H9 (cell line): ENCODE data around the gene ZBTB43. TPM values are rescaled to one million over a fixed set of nuclear protein-coding genes. Genes with fewer than 3 reads are reported as not detected.

Source experiments
- DNase-seq: peaks from one replicate; pipeline ENCODE4 v3.0.0-alpha.2; 2017
- H2AFZ ChIP-seq: one replicate; pipeline ENCODE4 v1.6.1; 2013; ENCODE audit warnings: mild to moderate bottlenecking, low read length, control low read depth, moderate library complexity
- H2AK5ac ChIP-seq: 2 replicates; pipeline ENCODE4 v1.6.1; 2013; ENCODE audit warnings: low read length, control low read depth, mixed read lengths; ENCODE audit not compliant: insufficient read length
- H2BK120ac ChIP-seq: one replicate; pipeline ENCODE4 v1.6.1; 2013; ENCODE audit warnings: low read depth, mild to moderate bottlenecking, low read length, control low read depth, inconsistent platforms; ENCODE audit not compliant: poor library complexity, severe bottlenecking
- H2BK12ac ChIP-seq: 2 replicates; pipeline ENCODE4 v1.6.1; 2013; ENCODE audit warnings: low read length, control low read depth, mixed read lengths, low read depth; ENCODE audit not compliant: insufficient read length
- H2BK15ac ChIP-seq: 2 replicates; pipeline ENCODE4 v1.6.1; 2013; ENCODE audit warnings: low read depth, low read length, control low read depth
- H2BK20ac ChIP-seq: one replicate; pipeline ENCODE4 v1.6.1; 2013; ENCODE audit warnings: low read depth, mild to moderate bottlenecking, low read length, control low read depth, inconsistent platforms; ENCODE audit not compliant: poor library complexity, severe bottlenecking
- H2BK5ac ChIP-seq: 2 replicates; pipeline ENCODE4 v1.6.1; 2013; ENCODE audit warnings: low read length, control low read depth, mixed read lengths; ENCODE audit not compliant: insufficient read length
- H3K14ac ChIP-seq: 2 replicates; pipeline ENCODE4 v1.6.1; 2013; ENCODE audit warnings: low read length, control low read depth; ENCODE audit not compliant: insufficient read depth
- H3K18ac ChIP-seq: 2 replicates; pipeline ENCODE4 v1.6.1; 2013; ENCODE audit warnings: low read depth, mild to moderate bottlenecking, mixed read lengths, low read length, control low read depth; ENCODE audit not compliant: insufficient read length
- H3K23ac ChIP-seq: 2 replicates; pipeline ENCODE4 v1.6.1; 2013; ENCODE audit warnings: low read length, control low read depth, mixed read lengths, low read depth; ENCODE audit not compliant: insufficient read length
- H3K23me2 ChIP-seq: 2 replicates; pipeline ENCODE4 v1.6.1; 2013; ENCODE audit warnings: low read depth, mild to moderate bottlenecking, mixed read lengths, low read length, control low read depth; ENCODE audit not compliant: insufficient read length, poor library complexity, severe bottlenecking
- H3K27ac ChIP-seq: 2 replicates; pipeline ENCODE4 v1.5.1; 2013; ENCODE audit warnings: low read length, control low read depth, mixed read lengths, low read depth; ENCODE audit not compliant: insufficient read length
- H3K27me3 ChIP-seq: 2 replicates; pipeline ENCODE4 v1.6.1; 2013; ENCODE audit warnings: low read length, control low read depth, inconsistent platforms; ENCODE audit not compliant: insufficient read depth
- H3K4ac ChIP-seq: 2 replicates; pipeline ENCODE4 v1.6.1; 2013; ENCODE audit warnings: low read depth, mild to moderate bottlenecking, control low read depth, inconsistent platforms, low read length, moderate library complexity
- H3K4me1 ChIP-seq: 2 replicates; pipeline ENCODE4 v1.6.1; 2013; ENCODE audit warnings: low read length, control low read depth, inconsistent platforms; ENCODE audit not compliant: insufficient read depth
- H3K4me2 ChIP-seq: 2 replicates; pipeline ENCODE4 v1.6.1; 2013; ENCODE audit warnings: low read length, control low read depth, mixed read lengths; ENCODE audit not compliant: insufficient read length, insufficient read depth
- H3K56ac ChIP-seq: 2 replicates; pipeline ENCODE4 v1.6.1; 2013; ENCODE audit warnings: low read depth, mild to moderate bottlenecking, mixed read lengths, low read length, control low read depth; ENCODE audit not compliant: insufficient read length
- H3K79me1 ChIP-seq: 2 replicates; pipeline ENCODE4 v1.6.1; 2013; ENCODE audit warnings: low read depth, mild to moderate bottlenecking, moderate library complexity, low read length, control low read depth, inconsistent platforms; ENCODE audit not compliant: insufficient read depth, poor library complexity, severe bottlenecking
- H3K79me2 ChIP-seq: 2 replicates; pipeline ENCODE4 v1.6.1; 2013; ENCODE audit warnings: low read length, control low read depth, inconsistent platforms; ENCODE audit not compliant: insufficient read depth
- H3K9ac ChIP-seq: 2 replicates; pipeline ENCODE4 v1.6.1; 2013; ENCODE audit warnings: low read length, control low read depth, mixed read lengths; ENCODE audit not compliant: insufficient read length; ENCODE audit errors: extremely low read depth
- H3K9me3 ChIP-seq: one replicate; pipeline ENCODE4 v1.6.1; 2013; ENCODE audit warnings: low read depth, low read length, inconsistent platforms; ENCODE audit not compliant: control insufficient read depth
- H3T11ph ChIP-seq: one replicate; pipeline ENCODE4 v1.6.1; 2013; ENCODE audit warnings: mild to moderate bottlenecking, low read length, control low read depth, inconsistent platforms
- H4K20me1 ChIP-seq: one replicate; pipeline ENCODE4 v1.6.1; 2013; ENCODE audit not compliant: control insufficient read depth, insufficient read length, insufficient read depth
- H4K5ac ChIP-seq: 2 replicates; pipeline ENCODE4 v1.6.1; 2013; ENCODE audit warnings: low read depth, mild to moderate bottlenecking, mixed read lengths, low read length, control low read depth; ENCODE audit not compliant: insufficient read length
- H4K8ac ChIP-seq: replicated peaks from 2 replicates; pipeline ENCODE4 v1.6.1; 2013; ENCODE audit warnings: low read length, control low read depth, mixed read lengths, low read depth; ENCODE audit not compliant: insufficient read length
- H4K91ac ChIP-seq: 2 replicates; pipeline ENCODE4 v1.6.1; 2013; ENCODE audit warnings: low read depth, mild to moderate bottlenecking, moderate library complexity, mixed read lengths, low read length, control low read depth; ENCODE audit not compliant: insufficient read length
- H3K27ac Mint-ChIP-seq, 3 experiments: 2 replicates in 2 of 3; 3 replicates in 1 of 3; pipeline ENCODE4 v1.8.0; 2020 to 2021; ENCODE audit warnings: mixed read lengths in 3 of 3, mild to moderate bottlenecking in 1 of 3, moderate library complexity in 1 of 3
- H3K27me3 Mint-ChIP-seq: 2 replicates; pipeline ENCODE4 v1.8.0; 2021; ENCODE audit warnings: low read depth, mild to moderate bottlenecking, moderate library complexity, mixed read lengths
- H3K36me3 Mint-ChIP-seq, 3 experiments: 2 replicates in 2 of 3; 3 replicates in 1 of 3; pipeline ENCODE4 v1.8.0; 2020 to 2021; ENCODE audit warnings: low read depth in 3 of 3, mixed read lengths in 3 of 3; ENCODE audit not compliant: insufficient read depth in 1 of 3
- H3K4me1 Mint-ChIP-seq, 2 experiments: 2 replicates each; pipeline ENCODE4 v1.8.0; 2020; ENCODE audit warnings: mixed read lengths in 2 of 2
- H3K4me3 Mint-ChIP-seq, 2 experiments: 2 replicates in 1 of 2; 3 replicates in 1 of 2; pipeline ENCODE4 v1.8.0; 2020 to 2021; ENCODE audit warnings: mild to moderate bottlenecking in 2 of 2, mixed read lengths in 2 of 2, moderate library complexity in 1 of 2
- H3K9me3 Mint-ChIP-seq, 2 experiments: 2 replicates in 1 of 2; 3 replicates in 1 of 2; pipeline ENCODE4 v1.8.0; 2020; ENCODE audit warnings: mild to moderate bottlenecking in 2 of 2, mixed read lengths in 2 of 2, moderate library complexity in 1 of 2
- CTCF ChIP-seq: fragments of 200-600 bp; sonication (generic); conservative IDR thresholded peaks from 3 replicates; pipeline ENCODE4 v1.8.0; 2021; ENCODE audit warnings: antibody characterized with exemption, mild to moderate bottlenecking
- WGBS: extraction: QIAGEN DNeasy Blood & Tissue Kit; methylation state at CpG from one replicate; pipeline ENCODE4 v1.1.7; 2013; ENCODE audit warnings: missing lambda C conversion rate, low lambda C conversion rate, mixed read lengths; ENCODE audit not compliant: insufficient read length; ENCODE audit errors: extremely low coverage; 5-methylcytosine and 5-hydroxymethylcytosine counted together
- total RNA-seq: library from RNA; stranded (reverse); gene quantifications from 2 replicates; pipeline ENCODE4 v1.2.1, GENCODE V29; 2021

ZBTB43 gene
- total RNA-seq, 1 experiment from 2014 or later = 15.7 TPM

GRCh38 chr9:126805554-126806262, 868 bp downstream of the ZBTB43 start:
- H2BK5ac ChIP-seq = no peak overlapping the region
- no peaks in the 10 kb centered on the region for H3K27me3 ChIP-seq
- no peak overlapping the region for H3K27ac ChIP-seq
- H4K20me1 ChIP-seq = no peaks in the 10 kb centered on the region
- peak overlapping the region; percentile 62 for H3K9ac ChIP-seq
- Mint-ChIP-seq H3K27me3 (peaks cover 23% of the 10 kb centered on the region), H3K4me1 (peaks cover 13 to 16% of the 10 kb centered on the region in 2 experiments), H3K9me3 (no peaks in the 10 kb centered on the region), H3K4me3 (peak overlapping the region; percentile 86 to 95), H3K36me3 (no peaks in the 10 kb centered on the region; a peak in 1 of 7 replicates), H3K27ac (peak overlapping the region; percentile 6 to 73 (median 19))
- H3K18ac ChIP-seq = no peak overlapping the region
- H3K56ac ChIP-seq = no peak overlapping the region
- H3K79me1 ChIP-seq = peaks cover 5% of the 10 kb centered on the region
- no peak for DNase-seq
- H4K91ac ChIP-seq = no peak overlapping the region
- peaks cover 6% of the 10 kb centered on the region; the same call in 1 of the 2 replicates for H3K79me2 ChIP-seq
- peaks cover 6% of the 10 kb centered on the region for H3K23me2 ChIP-seq
- H2BK15ac ChIP-seq = no peak overlapping the region
- no peak overlapping the region for H2BK12ac ChIP-seq
- no peak for TF ChIP-seq CTCF
- no peak overlapping the region for H3K23ac ChIP-seq
- no peak overlapping the region for H2BK120ac ChIP-seq
- H4K5ac ChIP-seq = no peak overlapping the region
- H3K9me3 ChIP-seq = no peaks in the 10 kb centered on the region
- no peak overlapping the region for H3T11ph ChIP-seq
- no peak overlapping the region; the same call in 1 of the 2 replicates for H3K14ac ChIP-seq
- no peak overlapping the region for H2BK20ac ChIP-seq
- H3K4me1 ChIP-seq = peaks cover 3% of the 10 kb centered on the region; the same call in 1 of the 2 replicates
- H2AK5ac ChIP-seq = no peak overlapping the region
- no peak overlapping the region for H4K8ac ChIP-seq
- WGBS = no CpG with 5 or more reads among the region's 8 CpGs
- no peak overlapping the region for H3K4ac ChIP-seq
- H3K4me2 ChIP-seq = peak overlapping the region; percentile 85
- no peak overlapping the region for H2AFZ ChIP-seq
